ENCODE measurements around the gene KIF4A.

Gene KIF4A

GRCh38 chrX:70352496-70352895, 62.6 kb downstream of the KIF4A start:
- no peak overlapping the region for H3K18ac ChIP-seq (ENCODE audit: low read depth in 1 of 2, low read length in 2 of 2)
- H2BK15ac ChIP-seq (ENCODE audit: low read depth, poor library complexity, severe bottlenecking), result no peak overlapping the region
- H2AFZ ChIP-seq (ENCODE audit: low read depth, low read length), result no peak overlapping the region
- no peaks in the 10 kb centered on the region for H3K9me3 ChIP-seq (ENCODE audit: control insufficient read depth, low read length)
- H3K23ac ChIP-seq (ENCODE audit: low read length in 2 of 2), result no peak overlapping the region
- H2AK5ac ChIP-seq (ENCODE audit: low read length, severe bottlenecking), result no peak overlapping the region
- H3K27ac ChIP-seq (ENCODE audit: low read length, poor library complexity, severe bottlenecking), result no peak overlapping the region
- WGBS, result 99% methylated on average over 3 of the region's 3 CpGs
- no peak overlapping the region for H3K4ac ChIP-seq (ENCODE audit: low read depth in 1 of 2, low read length in 2 of 2)
- no peak overlapping the region for H2BK5ac ChIP-seq (ENCODE audit: low read depth, low read length, poor library complexity, severe bottlenecking)
- H3K9ac ChIP-seq (ENCODE audit: low read length), result no peak overlapping the region
- H4K91ac ChIP-seq (ENCODE audit: low read length), result no peak overlapping the region
- no peak overlapping the region for H4K8ac ChIP-seq (ENCODE audit: low read length)
- no peak overlapping the region for H3K4me2 ChIP-seq (ENCODE audit: low read length, poor library complexity, severe bottlenecking)
- H3K79me1 ChIP-seq (replicated peaks; ENCODE audit: low read length, poor library complexity, severe bottlenecking), result no peaks in the 10 kb centered on the region
- H2BK12ac ChIP-seq (ENCODE audit: low read length in 2 of 2), result no peak overlapping the region
- peaks cover 0 to 9% of the 10 kb centered on the region in 2 experiments for H3K27me3 ChIP-seq (ENCODE audit: control insufficient read depth in 1 of 2, insufficient read depth in 1 of 2, low read length in 2 of 2)
- DNase-seq, result no peak
- no peak overlapping the region for H3K14ac ChIP-seq (ENCODE audit: low read length in 2 of 2)
- no peaks in the 10 kb centered on the region for H3K36me3 ChIP-seq (ENCODE audit: control insufficient read depth in 1 of 2, insufficient read depth in 2 of 2, low read depth in 1 of 2, low read length in 2 of 2)
- H3K4me1 ChIP-seq (ENCODE audit: control insufficient read depth, insufficient read depth, low read depth, low read length), result no peaks in the 10 kb centered on the region
- no peak overlapping the region for H3K4me3 ChIP-seq (ENCODE audit: insufficient read depth in 1 of 2, low read depth in 1 of 2, low read length in 2 of 2)
- no peak overlapping the region for H2BK120ac ChIP-seq (ENCODE audit: low read depth, low read length)

GRCh38 chrX:70353514-70353913, 63.6 kb downstream of the KIF4A start:
- no peaks in the 10 kb centered on the region for H3K9me3 ChIP-seq (ENCODE audit: control insufficient read depth, low read length)
- no peak overlapping the region for H3K23ac ChIP-seq (ENCODE audit: low read length in 2 of 2)
- no peak overlapping the region for H3K27ac ChIP-seq (ENCODE audit: low read length, poor library complexity, severe bottlenecking)
- no peaks in the 10 kb centered on the region for H3K36me3 ChIP-seq (ENCODE audit: control insufficient read depth in 1 of 2, insufficient read depth in 2 of 2, low read depth in 1 of 2, low read length in 2 of 2)
- no peak overlapping the region for H2BK15ac ChIP-seq (ENCODE audit: low read depth, poor library complexity, severe bottlenecking)
- no peak overlapping the region for H2BK12ac ChIP-seq (ENCODE audit: low read length in 2 of 2)
- H3K9ac ChIP-seq (ENCODE audit: low read length), result no peak overlapping the region
- no peak overlapping the region for H2BK5ac ChIP-seq (ENCODE audit: low read depth, low read length, poor library complexity, severe bottlenecking)
- H4K8ac ChIP-seq (ENCODE audit: low read length), result no peak overlapping the region
- H3K27me3 ChIP-seq (ENCODE audit: control insufficient read depth in 1 of 2, insufficient read depth in 1 of 2, low read length in 2 of 2), result peaks cover 0 to 9% of the 10 kb centered on the region in 2 experiments
- H2AK5ac ChIP-seq (ENCODE audit: low read length, severe bottlenecking), result no peak overlapping the region
- H3K4me1 ChIP-seq (ENCODE audit: control insufficient read depth, insufficient read depth, low read depth, low read length), result no peaks in the 10 kb centered on the region
- no peak overlapping the region for H3K4me2 ChIP-seq (ENCODE audit: low read length, poor library complexity, severe bottlenecking)
- H3K4me3 ChIP-seq (ENCODE audit: insufficient read depth in 1 of 2, low read depth in 1 of 2, low read length in 2 of 2), result no peak overlapping the region
- no peak overlapping the region for H2AFZ ChIP-seq (ENCODE audit: low read depth, low read length)
- H4K91ac ChIP-seq (ENCODE audit: low read length), result no peak overlapping the region
- H3K79me1 ChIP-seq (replicated peaks; ENCODE audit: low read length, poor library complexity, severe bottlenecking), result no peaks in the 10 kb centered on the region
- 100% methylated on average over 4 of the region's 5 CpGs for WGBS
- no peak for DNase-seq
- H3K14ac ChIP-seq (ENCODE audit: low read length in 2 of 2), result no peak overlapping the region
- H3K18ac ChIP-seq (ENCODE audit: low read depth in 1 of 2, low read length in 2 of 2), result no peak overlapping the region
- H3K4ac ChIP-seq (ENCODE audit: low read depth in 1 of 2, low read length in 2 of 2), result no peak overlapping the region
- H2BK120ac ChIP-seq (ENCODE audit: low read depth, low read length), result no peak overlapping the region

- Histone ChIP-seq H4K91ac (ENCODE audit: low read length) (no peak overlapping the region), H2BK120ac (ENCODE audit: low read depth, low read length) (no peak overlapping the region), H3K4me1 (ENCODE audit: control insufficient read depth, insufficient read depth, low read depth, low read length) (no peaks in the 10 kb centered on the region), H3K36me3 (ENCODE audit: control insufficient read depth in 1 of 2, insufficient read depth in 2 of 2, low read depth in 1 of 2, low read length in 2 of 2) (no peaks in the 10 kb centered on the region), H3K27me3 (ENCODE audit: control insufficient read depth in 1 of 2, insufficient read depth in 1 of 2, low read length in 2 of 2) (peaks cover 0 to 12% of the 10 kb centered on the region in 2 experiments), H3K9me3 (ENCODE audit: control insufficient read depth, low read length) (peaks cover 5% of the 10 kb centered on the region), H3K4ac (ENCODE audit: low read depth in 1 of 2, low read length in 2 of 2) (no peak overlapping the region), H3K14ac (ENCODE audit: low read length in 2 of 2) (no peak overlapping the region), H3K4me2 (ENCODE audit: low read length, poor library complexity, severe bottlenecking) (no peak overlapping the region), H2AFZ (ENCODE audit: low read depth, low read length) (no peak overlapping the region), H2BK5ac (ENCODE audit: low read depth, low read length, poor library complexity, severe bottlenecking) (no peak overlapping the region), H4K8ac (ENCODE audit: low read length) (no peak overlapping the region), H2BK15ac (ENCODE audit: low read depth, poor library complexity, severe bottlenecking) (no peak overlapping the region), H3K18ac (ENCODE audit: low read depth in 1 of 2, low read length in 2 of 2) (no peak overlapping the region), H3K79me1 (replicated peaks; ENCODE audit: low read length, poor library complexity, severe bottlenecking) (no peaks in the 10 kb centered on the region), H2BK12ac (ENCODE audit: low read length in 2 of 2) (no peak overlapping the region), H3K4me3 (ENCODE audit: insufficient read depth in 1 of 2, low read depth in 1 of 2, low read length in 2 of 2) (no peak overlapping the region), H3K9ac (ENCODE audit: low read length) (no peak overlapping the region), H3K27ac (ENCODE audit: low read length, poor library complexity, severe bottlenecking) (no peak overlapping the region), H2AK5ac (ENCODE audit: low read length, severe bottlenecking) (no peak overlapping the region), H3K23ac (ENCODE audit: low read length in 2 of 2) (no peak overlapping the region)
- DNase-seq, result no peak
- 87% methylated on average over 2 of the region's 2 CpGs for WGBS
Measured at GRCh38 chrX:70354716-70355115, 64.8 kb downstream of the KIF4A start.

GRCh38 chrX:70359458-70359857, 69.6 kb downstream of the KIF4A start:
- no peak overlapping the region for H4K91ac ChIP-seq (ENCODE audit: low read length)
- H3K27ac ChIP-seq (ENCODE audit: low read length, poor library complexity, severe bottlenecking), result no peak overlapping the region
- peaks cover 0 to 6% of the 10 kb centered on the region in 2 experiments for H3K36me3 ChIP-seq (ENCODE audit: control insufficient read depth in 1 of 2, insufficient read depth in 2 of 2, low read depth in 1 of 2, low read length in 2 of 2)
- no peak overlapping the region for H2BK5ac ChIP-seq (ENCODE audit: low read depth, low read length, poor library complexity, severe bottlenecking)
- H2BK120ac ChIP-seq (ENCODE audit: low read depth, low read length), result no peak overlapping the region
- no peak overlapping the region for H2AK5ac ChIP-seq (ENCODE audit: low read length, severe bottlenecking)
- H2AFZ ChIP-seq (ENCODE audit: low read depth, low read length), result no peak overlapping the region
- H4K8ac ChIP-seq (ENCODE audit: low read length), result no peak overlapping the region
- H3K4me3 ChIP-seq (ENCODE audit: insufficient read depth in 1 of 2, low read depth in 1 of 2, low read length in 2 of 2), result no peak overlapping the region
- WGBS, result 90% methylated on average over 2 of the region's 4 CpGs
- H3K79me1 ChIP-seq (replicated peaks; ENCODE audit: low read length, poor library complexity, severe bottlenecking), result no peaks in the 10 kb centered on the region
- no peak overlapping the region for H3K9ac ChIP-seq (ENCODE audit: low read length)
- H3K4me1 ChIP-seq (ENCODE audit: control insufficient read depth, insufficient read depth, low read depth, low read length), result no peaks in the 10 kb centered on the region
- H2BK15ac ChIP-seq (ENCODE audit: low read depth, poor library complexity, severe bottlenecking), result no peak overlapping the region
- no peak overlapping the region for H3K14ac ChIP-seq (ENCODE audit: low read length in 2 of 2)
- no peak overlapping the region for H3K4me2 ChIP-seq (ENCODE audit: low read length, poor library complexity, severe bottlenecking)
- H2BK12ac ChIP-seq (ENCODE audit: low read length in 2 of 2), result no peak overlapping the region
- H3K18ac ChIP-seq (ENCODE audit: low read depth in 1 of 2, low read length in 2 of 2), result no peak overlapping the region
- H3K23ac ChIP-seq (ENCODE audit: low read length in 2 of 2), result no peak overlapping the region
- peaks cover 0 to 6% of the 10 kb centered on the region in 2 experiments for H3K27me3 ChIP-seq (ENCODE audit: control insufficient read depth in 1 of 2, insufficient read depth in 1 of 2, low read length in 2 of 2)
- H3K9me3 ChIP-seq (ENCODE audit: control insufficient read depth, low read length), result peaks cover 5% of the 10 kb centered on the region
- DNase-seq, result no peak
- H3K4ac ChIP-seq (ENCODE audit: low read depth in 1 of 2, low read length in 2 of 2), result no peak overlapping the region
